Natural killer cell (primary cell): ENCODE measurements around the gene PREX1. TPM values are rescaled to one million over a fixed set of nuclear protein-coding genes. Genes with fewer than 3 reads are reported as not detected.

Experiments used
- ATAC-seq, 3 donors: fragments of 150-1000 bp in 2 of 3; fragments of 200-7000 bp in 1 of 3; cut with Tn5 transposase; 1 replicate in 1 of 3; 2 replicates in 2 of 3; pipeline ENCODE4 v1.10.0; 2021; ENCODE audit warnings: mild to moderate bottlenecking in 2 of 3, moderate library complexity in 2 of 3
- DNase-seq, 2 donors: peaks; one replicate each; pipeline versions ENCODE4 v3.0.0 to v3.0.0-alpha.2; 2013 to 2021; ENCODE audit warnings: mixed read lengths in 1 of 2
- H3K27ac ChIP-seq: one replicate; pipeline ENCODE4 v1.5.1; 2013; ENCODE audit warnings: mild to moderate bottlenecking, low read length
- H3K27me3 ChIP-seq: one replicate; pipeline ENCODE4 v1.6.1; 2013; ENCODE audit warnings: low read length; ENCODE audit not compliant: control insufficient read depth, insufficient read depth
- H3K36me3 ChIP-seq: one replicate; pipeline ENCODE4 v1.6.1; 2013; ENCODE audit warnings: low read length; ENCODE audit not compliant: control insufficient read depth, insufficient read depth
- H3K4me1 ChIP-seq: one replicate; pipeline ENCODE4 v1.6.1; 2013; ENCODE audit warnings: low read length; ENCODE audit not compliant: control insufficient read depth, insufficient read depth
- H3K4me3 ChIP-seq: one replicate; pipeline ENCODE4 v1.5.1; 2013; ENCODE audit warnings: low read length
- H3K9me3 ChIP-seq: one replicate; pipeline ENCODE4 v1.6.1; 2013; ENCODE audit warnings: low read length; ENCODE audit not compliant: control insufficient read depth, insufficient read depth
- H3K27ac Mint-ChIP-seq, 2 donors: one replicate each; pipeline ENCODE4 v1.8.0; 2022; ENCODE audit warnings: mild to moderate bottlenecking in 2 of 2, mixed read lengths in 2 of 2, moderate library complexity in 1 of 2
- H3K27me3 Mint-ChIP-seq, 2 donors: one replicate each; pipeline ENCODE4 v1.8.0; 2022; ENCODE audit warnings: low read depth in 2 of 2, mixed read lengths in 2 of 2
- H3K36me3 Mint-ChIP-seq: one replicate; pipeline ENCODE4 v1.8.0; 2022; ENCODE audit warnings: mixed read lengths
- H3K4me1 Mint-ChIP-seq, 2 donors: one replicate each; pipeline ENCODE4 v1.8.0; 2022; ENCODE audit warnings: mixed read lengths in 2 of 2
- H3K4me3 Mint-ChIP-seq: one replicate; pipeline ENCODE4 v1.8.0; 2022; ENCODE audit warnings: mild to moderate bottlenecking, moderate library complexity, mixed read lengths
- H3K9me3 Mint-ChIP-seq, 2 donors: one replicate each; pipeline ENCODE4 v1.8.0; 2022; ENCODE audit warnings: mixed read lengths in 2 of 2
- CTCF ChIP-seq: fragments of 200-600 bp; IDR thresholded peaks from one replicate; pipeline ENCODE4 v1.8.0; 2022; ENCODE audit warnings: antibody characterized with exemption
- WGBS: methylation state at CpG from one replicate; pipeline ENCODE4 v1.1.7; 2013; ENCODE audit warnings: missing lambda C conversion rate; ENCODE audit not compliant: insufficient coverage; 5-methylcytosine and 5-hydroxymethylcytosine counted together
- intact Hi-C: fragments of 100-400 bp; cut with micrococcal nuclease; formaldehyde crosslinking; loops from one replicate; pipeline ENCODE4 v1.14.2; 2022
- total RNA-seq, 4 donors: library from RNA; stranded (reverse); fragments of 120-200 nt in 1 of 4; gene quantifications; one replicate each; pipeline versions ENCODE4 v1.2.3 to v1.2.4, GENCODE V29; 2013 to 2022

PREX1 gene
- total RNA-seq, 3 donors from 2014 or later (not counting 1 experiment from before 2014, with no cell fraction given): 382 to 392 (median 389) TPM

GRCh38 chr20:48799328-48800105 is 28.3 kb downstream of the PREX1 start:
- Histone ChIP-seq H3K4me3 (no peak overlapping the region), H3K36me3 (peaks cover 8% of the 10 kb centered on the region), H3K27ac (peak overlapping the region; percentile 21), H3K27me3 (no peaks in the 10 kb centered on the region), H3K9me3 (no peaks in the 10 kb centered on the region), H3K4me1 (peaks cover 90% of the 10 kb centered on the region)
- H3K27me3 Mint-ChIP-seq: no peaks in the 10 kb centered on the region
- DNase-seq (no peak), ATAC-seq (peak; percentile 44 to 66 (median 50))
- 53% methylated on average over 12 of the region's 12 CpGs for WGBS
- peak overlapping the region; percentile 87 to 92 for H3K27ac Mint-ChIP-seq
- H3K9me3 Mint-ChIP-seq: no peaks in the 10 kb centered on the region
- H3K4me3 Mint-ChIP-seq: peak overlapping the region; percentile 72
- H3K4me1 Mint-ChIP-seq: peaks cover 75 to 83% of the 10 kb centered on the region in 2 donors
- intact Hi-C loops: loop anchor here (2.0 kb wide), 1 partner anchor 19 kb away; no protein-coding TSS in a partner anchor
- H3K36me3 Mint-ChIP-seq: no peaks in the 10 kb centered on the region
- TF ChIP-seq CTCF: no peak

- H3K4me1 ChIP-seq: peaks cover 86% of the 10 kb centered on the region
- Mint-ChIP-seq H3K36me3 (no peaks in the 10 kb centered on the region), H3K9me3 (no peaks in the 10 kb centered on the region), H3K27ac (peak overlapping the region; percentile 87 to 92), H3K4me1 (peaks cover 61 to 85% of the 10 kb centered on the region in 2 donors), H3K4me3 (peak overlapping the region; percentile 61), H3K27me3 (no peaks in the 10 kb centered on the region)
- peak overlapping the region; percentile 18 for H3K27ac ChIP-seq
- no peaks in the 10 kb centered on the region for H3K27me3 ChIP-seq
- no peak overlapping the region for H3K4me3 ChIP-seq
- intact Hi-C loops: loop anchor here (2.0 kb wide), 1 partner anchor 21 kb away; no protein-coding TSS in a partner anchor
- ATAC-seq: no peak
- 74% methylated on average over 11 of the region's 11 CpGs for WGBS
- H3K9me3 ChIP-seq: no peaks in the 10 kb centered on the region
- peaks cover 4% of the 10 kb centered on the region for H3K36me3 ChIP-seq
- TF ChIP-seq CTCF: no peak
- no peak for DNase-seq
These were observed 29.7 kb downstream of the PREX1 start for GRCh38 chr20:48797850-48798747.

- Mint-ChIP-seq H3K9me3 (no peaks in the 10 kb centered on the region), H3K4me1 (peaks cover 53 to 85% of the 10 kb centered on the region in 2 donors), H3K27ac (peak overlapping the region; percentile 87 to 92), H3K4me3 (peak overlapping the region; percentile 61), H3K36me3 (no peaks in the 10 kb centered on the region), H3K27me3 (no peaks in the 10 kb centered on the region)
- H3K27ac ChIP-seq: peak overlapping the region; percentile 18
- intact Hi-C loops: no loop called here
- H3K27me3 ChIP-seq: no peaks in the 10 kb centered on the region
- no peak for TF ChIP-seq CTCF
- peaks cover 4% of the 10 kb centered on the region for H3K36me3 ChIP-seq
- H3K4me1 ChIP-seq: peaks cover 80% of the 10 kb centered on the region
- 50% methylated on average over 15 of the region's 15 CpGs for WGBS
- H3K4me3 ChIP-seq: no peak overlapping the region
- no peaks in the 10 kb centered on the region for H3K9me3 ChIP-seq
- ATAC-seq (peak in 2 of 3 donors; percentile 31 to 36), DNase-seq (no peak)
These were observed 30.4 kb downstream of the PREX1 start for GRCh38 chr20:48797275-48797825.
